Measurements from ENCODE around the gene SLCO1C1. TPM values are rescaled to one million over a fixed set of nuclear protein-coding genes. Genes with fewer than 3 reads are reported as not detected.

Gene SLCO1C1
- total and polyA plus RNA-seq, 2 donors (not counting 1 experiment from before 2014, with no cell fraction given) = not detected

DNA sequence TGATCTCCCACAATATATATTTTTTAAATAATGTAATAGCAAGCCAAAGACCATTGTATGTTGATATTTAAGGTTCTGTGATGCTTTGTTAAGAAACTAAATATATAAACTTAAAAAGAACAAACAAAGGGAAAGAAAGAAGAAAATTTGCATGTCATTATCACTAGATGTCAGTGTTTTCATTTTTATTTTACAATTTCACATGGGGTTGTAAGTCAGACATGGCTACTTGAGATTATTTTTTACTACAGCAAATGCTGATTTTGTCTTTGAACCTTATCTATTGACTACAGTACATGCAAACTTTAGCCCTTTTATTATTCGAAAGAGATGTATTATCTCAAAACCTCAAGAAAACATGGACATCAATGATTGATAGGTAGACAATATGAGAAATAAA, 36.1 kb downstream of the SLCO1C1 start:
- Histone ChIP-seq H2AFZ (ENCODE audit: insufficient read depth, low read depth, low read length, poor library complexity, severe bottlenecking) (no peak overlapping the region), H3K27me3 (replicated peaks in 1 of 4; ENCODE audit: control extremely low read depth in 1 of 4, control insufficient read depth in 3 of 4, insufficient read depth in 4 of 4, low read length in 3 of 4) (no peaks in the 10 kb centered on the region), H3K9ac (ENCODE audit: low read length) (no peak overlapping the region), H3K36me3 (replicated peaks in 1 of 2; ENCODE audit: control extremely low read depth in 1 of 2, control insufficient read depth in 1 of 2, extremely low read depth in 1 of 2, insufficient read depth in 2 of 2, low read length in 1 of 2) (no peaks in the 10 kb centered on the region), H3K27ac (ENCODE audit: low read length in 2 of 2) (no peak overlapping the region), H3K4me1 (ENCODE audit: control insufficient read depth in 2 of 2, insufficient read depth in 2 of 2, low read length in 2 of 2) (no peaks in the 10 kb centered on the region), H3K79me2 (ENCODE audit: control insufficient read depth, insufficient read depth, low read length) (no peaks in the 10 kb centered on the region), H3K4me2 (replicated peaks; ENCODE audit: low read depth, low read length, poor library complexity, severe bottlenecking) (no peak overlapping the region), H3K4me3 (ENCODE audit: control extremely low read depth in 1 of 5, extremely low read depth in 1 of 5, insufficient read depth in 1 of 5, low read depth in 2 of 5, low read length in 4 of 5) (no peak overlapping the region), H3K9me3 (ENCODE audit: control extremely low read depth in 1 of 3, control insufficient read depth in 2 of 3, insufficient read depth in 1 of 3, low read length in 2 of 3) (no peaks in the 10 kb centered on the region), H4K20me1 (ENCODE audit: control insufficient read depth, insufficient read depth, low read length, poor library complexity, severe bottlenecking) (no peaks in the 10 kb centered on the region)
- Mint-ChIP-seq H3K9me3 (ENCODE audit: insufficient read depth) (no peaks in the 10 kb centered on the region), H3K27ac (no peak overlapping the region), H3K4me1 (no peaks in the 10 kb centered on the region), H3K4me3 (no peak overlapping the region), H3K27me3 (no peaks in the 10 kb centered on the region)
- CTCF ChIA-PET = no interaction called here
- ATAC-seq (ENCODE audit: low read depth) = no peak
- WGBS (ENCODE audit: insufficient coverage) = no CpG with 5 or more reads among the region's 1 CpG
- no peak for TF ChIP-seq EZH2 (IDR thresholded peaks at IDR 0.05; ENCODE audit: borderline replicate concordance, insufficient read depth, low read depth, low read length, poor library complexity, severe bottlenecking)
- TF ChIP-seq, protein P1, sequence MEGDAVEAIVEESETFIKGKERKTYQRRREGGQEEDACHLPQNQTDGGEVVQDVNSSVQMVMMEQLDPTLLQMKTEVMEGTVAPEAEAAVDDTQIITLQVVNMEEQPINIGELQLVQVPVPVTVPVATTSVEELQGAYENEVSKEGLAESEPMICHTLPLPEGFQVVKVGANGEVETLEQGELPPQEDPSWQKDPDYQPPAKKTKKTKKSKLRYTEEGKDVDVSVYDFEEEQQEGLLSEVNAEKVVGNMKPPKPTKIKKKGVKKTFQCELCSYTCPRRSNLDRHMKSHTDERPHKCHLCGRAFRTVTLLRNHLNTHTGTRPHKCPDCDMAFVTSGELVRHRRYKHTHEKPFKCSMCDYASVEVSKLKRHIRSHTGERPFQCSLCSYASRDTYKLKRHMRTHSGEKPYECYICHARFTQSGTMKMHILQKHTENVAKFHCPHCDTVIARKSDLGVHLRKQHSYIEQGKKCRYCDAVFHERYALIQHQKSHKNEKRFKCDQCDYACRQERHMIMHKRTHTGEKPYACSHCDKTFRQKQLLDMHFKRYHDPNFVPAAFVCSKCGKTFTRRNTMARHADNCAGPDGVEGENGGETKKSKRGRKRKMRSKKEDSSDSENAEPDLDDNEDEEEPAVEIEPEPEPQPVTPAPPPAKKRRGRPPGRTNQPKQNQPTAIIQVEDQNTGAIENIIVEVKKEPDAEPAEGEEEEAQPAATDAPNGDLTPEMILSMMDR (IDR thresholded peaks at IDR 0.05) = no peak
- POLR2A ChIA-PET = no interaction called here
- intact Hi-C loops (cut with micrococcal nuclease) = no loop called here
- no peak for DNase-seq

DNA sequence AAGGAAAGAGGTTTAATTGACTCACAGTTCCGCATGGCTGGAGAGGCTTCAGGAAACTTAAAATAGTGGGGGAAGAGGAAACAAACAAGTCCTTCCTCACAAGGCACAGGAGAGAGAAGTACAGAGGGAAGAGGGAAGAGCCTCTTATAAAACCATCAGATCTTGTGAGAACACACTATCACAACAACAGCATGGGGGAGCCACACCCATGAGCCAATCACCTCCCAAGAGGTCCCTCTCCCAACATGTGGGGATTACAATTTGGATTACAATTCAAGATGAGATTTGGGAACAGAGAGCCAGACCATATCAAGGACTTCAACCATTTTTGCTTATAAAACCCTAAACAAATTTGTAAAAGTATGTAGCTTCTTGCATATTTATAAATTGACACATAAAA, 45.8 kb downstream of the SLCO1C1 start:
- Histone ChIP-seq H3K4me1 (ENCODE audit: control insufficient read depth in 2 of 2, insufficient read depth in 2 of 2, low read length in 2 of 2) (no peaks in the 10 kb centered on the region), H2AFZ (ENCODE audit: insufficient read depth, low read depth, low read length, poor library complexity, severe bottlenecking) (no peak overlapping the region), H3K27ac (ENCODE audit: low read length in 2 of 2) (no peak overlapping the region), H3K4me3 (ENCODE audit: control extremely low read depth in 1 of 5, extremely low read depth in 1 of 5, insufficient read depth in 1 of 5, low read depth in 2 of 5, low read length in 4 of 5) (no peak overlapping the region), H3K4me2 (replicated peaks; ENCODE audit: low read depth, low read length, poor library complexity, severe bottlenecking) (no peak overlapping the region), H4K20me1 (ENCODE audit: control insufficient read depth, insufficient read depth, low read length, poor library complexity, severe bottlenecking) (no peaks in the 10 kb centered on the region), H3K9me3 (ENCODE audit: control extremely low read depth in 1 of 3, control insufficient read depth in 2 of 3, insufficient read depth in 1 of 3, low read length in 2 of 3) (peaks cover 0 to 4% (median 2%) of the 10 kb centered on the region in 3 donors), H3K36me3 (replicated peaks in 1 of 2; ENCODE audit: control extremely low read depth in 1 of 2, control insufficient read depth in 1 of 2, extremely low read depth in 1 of 2, insufficient read depth in 2 of 2, low read length in 1 of 2) (no peaks in the 10 kb centered on the region), H3K9ac (ENCODE audit: low read length) (no peak overlapping the region), H3K27me3 (replicated peaks in 1 of 4; ENCODE audit: control extremely low read depth in 1 of 4, control insufficient read depth in 3 of 4, insufficient read depth in 4 of 4, low read length in 3 of 4) (no peaks in the 10 kb centered on the region), H3K79me2 (ENCODE audit: control insufficient read depth, insufficient read depth, low read length) (no peaks in the 10 kb centered on the region)
- Mint-ChIP-seq H3K27ac (no peak overlapping the region), H3K9me3 (ENCODE audit: insufficient read depth) (peaks cover 3% of the 10 kb centered on the region), H3K4me1 (no peaks in the 10 kb centered on the region), H3K27me3 (no peaks in the 10 kb centered on the region), H3K4me3 (no peak overlapping the region)
- no peak for ATAC-seq (ENCODE audit: low read depth)
- TF ChIP-seq, protein P1 (IDR thresholded peaks at IDR 0.05) = no peak
- TF ChIP-seq EZH2 (IDR thresholded peaks at IDR 0.05; ENCODE audit: borderline replicate concordance, insufficient read depth, low read depth, low read length, poor library complexity, severe bottlenecking) = no peak
- ChIA-PET CTCF (no interaction called here), POLR2A (no interaction called here)
- intact Hi-C loops (cut with micrococcal nuclease) = no loop called here
- no CpG with 5 or more reads among the region's 1 CpG for WGBS (ENCODE audit: insufficient coverage)
- no peak for DNase-seq

All from B cell (primary cell).